Right lobe of liver (tissue), 6 donors: ENCODE results near the gene CNTNAP5. TPM values are rescaled to one million over a fixed set of nuclear protein-coding genes. Genes with fewer than 3 reads are reported as not detected.

ENCODE experiments used
- ATAC-seq, 4 donors: fragments of 200-7000 bp; cut with Tn5 transposase; one replicate each; pipeline ENCODE4 v1.9.1; 2020; ENCODE audit warnings: mild to moderate bottlenecking in 4 of 4, moderate library complexity in 4 of 4
- DNase-seq, 3 donors: peaks; one replicate each; pipeline ENCODE4 v3.0.0-alpha.2; 2020
- H3K27ac ChIP-seq, 3 donors: fragments of 200-600 bp; one replicate each; pipeline ENCODE4 v1.8.0; 2022
- H3K27me3 ChIP-seq, 2 donors: fragments of 200-600 bp; one replicate each; pipeline ENCODE4 v1.8.0; 2022
- H3K36me3 ChIP-seq, 4 donors: fragments of 200-600 bp; sonication (generic) in 1 of 4; one replicate each; pipeline versions ENCODE4 v1.5.1 to v1.8.0; 2017 to 2022; ENCODE audit warnings: control low read depth in 1 of 4
- H3K4me1 ChIP-seq, 4 donors: fragments of 200-600 bp; sonication (generic) in 1 of 4; one replicate each; pipeline versions ENCODE4 v1.5.1 to v1.8.0; 2017 to 2022; ENCODE audit warnings: control low read depth in 1 of 4
- H3K4me3 ChIP-seq, 3 donors: fragments of 200-600 bp; one replicate each; pipeline ENCODE4 v1.8.0; 2022
- H3K9me3 ChIP-seq, 4 donors: fragments of 200-600 bp; sonication (generic) in 1 of 4; one replicate each; pipeline versions ENCODE4 v1.5.1 to v1.8.0; 2017 to 2022; ENCODE audit warnings: control low read depth in 1 of 4
- CTCF ChIP-seq, 4 donors: fragments of 200-600 bp in 3 of 4; fragments of 450-650 bp in 1 of 4; IDR thresholded peaks; one replicate each; pipeline versions ENCODE4 v1.5.1 to v1.8.0; 2016 to 2022; ENCODE audit warnings: antibody characterized with exemption in 4 of 4, mild to moderate bottlenecking in 2 of 4
- POLR2A ChIP-seq: fragments of 450-650 bp; IDR thresholded peaks from one replicate; pipeline ENCODE4 v1.6.1; 2017; ENCODE audit warnings: antibody characterized with exemption, mild to moderate bottlenecking
- WGBS: methylation state at CpG from one replicate; pipeline ENCODE4 v1.1.6; 2018; ENCODE audit warnings: low coverage, low lambda C conversion rate; ENCODE audit not compliant: insufficient coverage; ENCODE audit errors: missing lambda C conversion rate; 5-methylcytosine and 5-hydroxymethylcytosine counted together
- intact Hi-C, 2 donors: fragments of 100-400 bp; cut with DNase I; formaldehyde crosslinking; loops; one replicate each; pipeline versions ENCODE4 v1.11.2 to v1.14.1; 2022
- total RNA-seq, 6 experiments: library from RNA; depleted of rRNA in 2 of 6; stranded (reverse); fragments of >200 nt in 2 of 6; fragmentation: NEBNext Ultra II Directional in 3 of 6; extraction: Animal tissue kit (Norgen Biotek cat#: 25700) in 3 of 6; gene quantifications; one replicate each; pipeline versions ENCODE4 v1.1.0 to v1.2.4, GENCODE V29; 2016 to 2023
- donor health status: DM: no; HTN: yes; CAD: no.
- donor health status: DM: no; HTN: no; CAD: no.
- donor health status: DM: no; HTN: no; CAD: no.
- donor health status: DM: no; HTN: yes; CAD: no.
- donor health status: DM: no; HTN: yes; CAD: no.

CNTNAP5 gene
- total RNA-seq, 6 experiments from 2014 or later: not detected

- TF ChIP-seq POLR2A (no peak), CTCF (IDR thresholded peaks at IDR 0.05) (no peak)
Observed at GRCh38 chr2:124919296-124919695, 894.2 kb downstream of the CNTNAP5 start.

GRCh38 chr2:124920448-124920847 lies 895.4 kb downstream of the CNTNAP5 start:
- ATAC-seq: no peak
- intact Hi-C loops: no loop called here
- Histone ChIP-seq H3K27ac (no peak overlapping the region), H3K4me3 (no peak overlapping the region), H3K27me3 (no peaks in the 10 kb centered on the region), H3K4me1 (no peaks in the 10 kb centered on the region), H3K36me3 (no peaks in the 10 kb centered on the region), H3K9me3 (no peaks in the 10 kb centered on the region)
- no peak for DNase-seq
- 90% methylated on average over 1 of the region's 1 CpG for WGBS
- no peak for TF ChIP-seq CTCF (IDR thresholded peaks at IDR 0.05)
- TF ChIP-seq POLR2A: no peak

More at GRCh38 chr2:124919296-124919695, 894.2 kb downstream of the CNTNAP5 start:
- ATAC-seq (no peak), DNase-seq (no peak)
- Histone ChIP-seq H3K27ac (no peak overlapping the region), H3K4me1 (no peaks in the 10 kb centered on the region), H3K36me3 (no peaks in the 10 kb centered on the region), H3K27me3 (no peaks in the 10 kb centered on the region), H3K4me3 (no peak overlapping the region), H3K9me3 (no peaks in the 10 kb centered on the region)
- 55% methylated on average over 2 of the region's 2 CpGs for WGBS
- intact Hi-C loops: no loop called here

- Histone ChIP-seq H3K4me3 (no peak overlapping the region), H3K9me3 (no peaks in the 10 kb centered on the region), H3K27me3 (no peaks in the 10 kb centered on the region), H3K36me3 (no peaks in the 10 kb centered on the region), H3K4me1 (no peaks in the 10 kb centered on the region), H3K27ac (no peak overlapping the region)
- ATAC-seq (no peak), DNase-seq (no peak)
- no peak for TF ChIP-seq CTCF (IDR thresholded peaks at IDR 0.05)
- TF ChIP-seq POLR2A: no peak
- intact Hi-C loops: no loop called here
- WGBS: 53% methylated on average over 5 of the region's 5 CpGs
Observed at GRCh38 chr2:124921191-124921590, 896.1 kb downstream of the CNTNAP5 start.

GRCh38 chr2:124923097-124923496 lies 898.0 kb downstream of the CNTNAP5 start:
- DNase-seq: no peak
- intact Hi-C loops: no loop called here
- H3K27ac ChIP-seq: no peak overlapping the region
- no peak for ATAC-seq
- H3K27me3 ChIP-seq: no peaks in the 10 kb centered on the region
- H3K4me1 ChIP-seq: no peaks in the 10 kb centered on the region
- H3K9me3 ChIP-seq: no peaks in the 10 kb centered on the region
- 44% methylated on average over 2 of the region's 3 CpGs for WGBS
- no peaks in the 10 kb centered on the region for H3K36me3 ChIP-seq
- H3K4me3 ChIP-seq: no peak overlapping the region
- TF ChIP-seq CTCF (IDR thresholded peaks at IDR 0.05) (no peak), POLR2A (no peak)

GRCh38 chr2:124933883-124934282 lies 908.8 kb downstream of the CNTNAP5 start:
- intact Hi-C loops: no loop called here
- H3K4me1 ChIP-seq: no peaks in the 10 kb centered on the region
- H3K4me3 ChIP-seq: no peak overlapping the region
- no peak for ATAC-seq
- TF ChIP-seq POLR2A (no peak), CTCF (IDR thresholded peaks at IDR 0.05) (no peak)
- no peaks in the 10 kb centered on the region for H3K9me3 ChIP-seq
- H3K36me3 ChIP-seq: no peaks in the 10 kb centered on the region
- no peak for DNase-seq
- H3K27me3 ChIP-seq: no peaks in the 10 kb centered on the region
- 71% methylated on average over 1 of the region's 1 CpG for WGBS
- H3K27ac ChIP-seq: no peak overlapping the region
